Ascending aorta (tissue), 2 donors: ENCODE results near the gene STRADB. TPM values are rescaled to one million over a fixed set of nuclear protein-coding genes. Genes with fewer than 3 reads are reported as not detected.
"Not testable (repeated sequence)": the region's sequence is repeated elsewhere in the genome, so short reads cannot be mapped to it uniquely, and the experiment has no call there.

Source experiments
- DNase-seq, 2 donors: peaks; one replicate each; pipeline ENCODE4 v3.0.0-alpha.2; 2019; ENCODE audit warnings: low spot score in 2 of 2
- H3K27ac ChIP-seq, 2 donors: fragments of 200-600 bp; sonication (generic); one replicate each; pipeline ENCODE4 v1.5.1; 2016 to 2017; ENCODE audit warnings: mild to moderate bottlenecking in 1 of 2
- H3K27me3 ChIP-seq: fragments of 200-600 bp; sonication (generic); one replicate; pipeline ENCODE4 v1.5.1; 2017
- H3K36me3 ChIP-seq, 2 donors: fragments of 200-600 bp; sonication (generic); one replicate each; pipeline ENCODE4 v1.5.1; 2016
- H3K4me1 ChIP-seq, 2 donors: fragments of 200-600 bp; sonication (generic); one replicate each; pipeline ENCODE4 v1.5.1; 2016 to 2017; ENCODE audit warnings: mild to moderate bottlenecking in 1 of 2
- H3K4me3 ChIP-seq, 2 donors: fragments of 200-600 bp; sonication (generic); one replicate each; pipeline ENCODE4 v1.5.1; 2016 to 2017; ENCODE audit warnings: mild to moderate bottlenecking in 1 of 2
- H3K9me3 ChIP-seq, 2 donors: fragments of 200-600 bp; sonication (generic); one replicate each; pipeline ENCODE4 v1.5.1; 2016
- CTCF ChIP-seq, 3 experiments: fragments of 200-600 bp in 2 of 3; fragments of 450-650 bp in 1 of 3; sonication (generic) in 2 of 3; IDR thresholded peaks; one replicate each; pipeline ENCODE4 v1.5.1; 2016 to 2019; ENCODE audit warnings: antibody characterized with exemption in 3 of 3, mild to moderate bottlenecking in 1 of 3, moderate library complexity in 1 of 3
- intact Hi-C: fragments of 100-400 bp; cut with DNase I; formaldehyde crosslinking; loops from one replicate; pipeline ENCODE4 v1.15.1; 2023
- total RNA-seq: library from RNA; depleted of rRNA; stranded (reverse); fragments of >200 nt; gene quantifications from one replicate; pipeline ENCODE4 v1.1.0, GENCODE V29; 2016

STRADB gene
- total RNA-seq, 1 donor from 2014 or later: 22.8 TPM

- intact Hi-C loops: no loop called here
- Histone ChIP-seq H3K27ac (peak overlapping the region; percentile 75 to 82), H3K27me3 (no peaks in the 10 kb centered on the region), H3K4me3 (peak overlapping the region; percentile 1 to 41), H3K36me3 (no peaks in the 10 kb centered on the region), H3K9me3 (peaks cover 0 to 3% of the 10 kb centered on the region in 2 donors), H3K4me1 (peaks cover 17 to 39% of the 10 kb centered on the region in 2 donors)
- no peak for TF ChIP-seq CTCF (IDR thresholded peaks at IDR 0.05)
- no peak for DNase-seq
These were observed 19.4 kb upstream of the STRADB start for GRCh38 chr2:201432038-201432620.

- TF ChIP-seq CTCF (IDR thresholded peaks at IDR 0.05): no peak
- Histone ChIP-seq H3K27me3 (no peaks in the 10 kb centered on the region), H3K4me1 (peaks cover 17 to 39% of the 10 kb centered on the region in 2 donors), H3K4me3 (peak overlapping the region; percentile 1 to 41), H3K9me3 (peaks cover 0 to 3% of the 10 kb centered on the region in 2 donors), H3K36me3 (no peaks in the 10 kb centered on the region), H3K27ac (peak overlapping the region; percentile 75 to 82)
- no peak for DNase-seq
- intact Hi-C loops: no loop called here
These were observed 18.7 kb upstream of the STRADB start for GRCh38 chr2:201432621-201433393.

- Histone ChIP-seq H3K27me3 (no peaks in the 10 kb centered on the region), H3K27ac (peak overlapping the region; percentile 75 to 82), H3K4me1 (peaks cover 17 to 39% of the 10 kb centered on the region in 2 donors), H3K36me3 (no peaks in the 10 kb centered on the region), H3K9me3 (peaks cover 0 to under 1% of the 10 kb centered on the region in 2 donors), H3K4me3 (peak overlapping the region in 1 of 2 donors; percentile 41)
- intact Hi-C loops: no loop called here
- DNase-seq: no peak
- no peak for TF ChIP-seq CTCF (IDR thresholded peaks at IDR 0.05)
These were observed 18.0 kb upstream of the STRADB start for GRCh38 chr2:201433394-201433995.

- Histone ChIP-seq H3K27me3 (no peaks in the 10 kb centered on the region), H3K36me3 (no peaks in the 10 kb centered on the region), H3K9me3 (no peaks in the 10 kb centered on the region), H3K4me3 (no peak overlapping the region), H3K27ac (no peak overlapping the region), H3K4me1 (peaks cover 17 to 33% of the 10 kb centered on the region in 2 donors)
- intact Hi-C loops: no loop called here
- DNase-seq: no peak
- no peak for TF ChIP-seq CTCF (IDR thresholded peaks at IDR 0.05)
These were observed 15.4 kb upstream of the STRADB start for GRCh38 chr2:201436141-201436540.

GRCh38 chr2:201439336-201439922 is 12.1 kb upstream of the STRADB start:
- H3K4me3 ChIP-seq, DNase-seq, H3K36me3 ChIP-seq, intact Hi-C loops, H3K27ac ChIP-seq, H3K27me3 ChIP-seq, H3K9me3 ChIP-seq: not testable (repeated sequence)
- peaks cover 0 to 12% of the 10 kb centered on the region in 2 donors for H3K4me1 ChIP-seq
